Middle frontal gyrus (tissue), 1 donor: ENCODE results near the gene TRIO.

Experiments used
- DNase-seq: peaks from one replicate; pipeline ENCODE4 v3.0.0-alpha.2; 2015; ENCODE audit warnings: low spot score; ENCODE audit errors: extremely low spot score

TRIO gene

GRCh38 chr5:14286574-14287421 lies 143.7 kb downstream of the TRIO start:
- no peak for DNase-seq

DNA sequence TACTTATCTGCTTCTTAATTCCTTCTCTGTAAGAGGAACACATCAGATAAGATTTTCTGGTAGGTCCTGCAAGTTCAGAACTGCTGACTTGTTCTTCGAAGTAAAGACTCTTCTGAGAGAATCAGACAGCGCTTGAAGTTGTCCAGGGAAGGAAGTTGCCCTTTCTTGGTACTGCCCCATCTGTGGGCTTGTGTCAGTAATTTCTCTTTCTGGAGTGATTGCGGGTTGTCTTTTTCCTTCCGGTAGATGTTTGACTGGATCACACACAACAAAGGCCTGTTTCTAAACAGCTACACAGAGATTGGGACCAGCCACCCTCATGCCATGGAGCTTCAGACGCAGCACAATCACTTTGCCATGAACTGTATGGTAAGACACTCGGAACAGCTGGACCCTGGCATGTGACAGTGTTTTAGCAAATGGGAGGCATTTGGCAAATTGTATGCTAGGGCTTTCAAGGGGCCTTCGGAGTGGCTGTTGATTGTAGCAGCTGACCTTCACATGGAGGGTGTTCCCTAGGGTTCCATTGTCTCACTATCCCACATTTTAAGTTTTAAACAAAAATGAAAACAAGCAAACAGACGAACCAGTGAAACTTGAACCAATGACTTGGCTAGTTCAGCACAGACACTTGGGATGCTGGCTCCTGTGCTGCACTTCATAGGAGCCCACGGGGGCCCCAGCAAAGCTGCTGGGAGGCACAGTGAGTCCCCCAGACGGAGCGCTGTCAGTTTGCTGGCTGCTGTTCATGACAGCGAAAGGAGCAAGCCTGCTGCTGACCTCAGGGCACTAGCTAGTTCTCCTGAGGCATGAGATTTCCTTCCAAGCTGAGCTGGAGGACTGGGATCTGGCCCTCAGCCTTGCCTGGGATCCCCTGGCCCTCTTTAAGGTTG lies 149.9 kb downstream of the TRIO start:
- no peak for DNase-seq

DNA sequence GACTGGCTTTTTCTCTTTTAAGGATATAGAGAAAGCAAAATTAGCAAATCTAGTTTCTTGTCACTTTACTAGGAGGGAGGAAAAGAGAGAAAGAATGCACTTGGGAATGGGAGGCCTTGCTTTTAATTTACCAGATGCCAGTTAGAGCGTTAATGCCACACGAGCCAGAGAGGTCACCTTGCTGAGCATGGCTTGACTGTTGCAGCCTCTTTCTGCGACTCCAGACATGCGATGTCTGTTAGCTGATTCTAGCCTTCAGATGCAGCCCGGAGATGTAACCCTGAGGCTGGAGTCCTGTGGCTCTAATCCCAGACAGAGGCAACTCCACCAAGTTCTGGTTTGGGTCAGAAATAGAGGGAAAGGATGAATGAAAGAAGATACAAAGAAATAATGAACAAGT lies 152.5 kb downstream of the TRIO start:
- DNase-seq = no peak

DNA sequence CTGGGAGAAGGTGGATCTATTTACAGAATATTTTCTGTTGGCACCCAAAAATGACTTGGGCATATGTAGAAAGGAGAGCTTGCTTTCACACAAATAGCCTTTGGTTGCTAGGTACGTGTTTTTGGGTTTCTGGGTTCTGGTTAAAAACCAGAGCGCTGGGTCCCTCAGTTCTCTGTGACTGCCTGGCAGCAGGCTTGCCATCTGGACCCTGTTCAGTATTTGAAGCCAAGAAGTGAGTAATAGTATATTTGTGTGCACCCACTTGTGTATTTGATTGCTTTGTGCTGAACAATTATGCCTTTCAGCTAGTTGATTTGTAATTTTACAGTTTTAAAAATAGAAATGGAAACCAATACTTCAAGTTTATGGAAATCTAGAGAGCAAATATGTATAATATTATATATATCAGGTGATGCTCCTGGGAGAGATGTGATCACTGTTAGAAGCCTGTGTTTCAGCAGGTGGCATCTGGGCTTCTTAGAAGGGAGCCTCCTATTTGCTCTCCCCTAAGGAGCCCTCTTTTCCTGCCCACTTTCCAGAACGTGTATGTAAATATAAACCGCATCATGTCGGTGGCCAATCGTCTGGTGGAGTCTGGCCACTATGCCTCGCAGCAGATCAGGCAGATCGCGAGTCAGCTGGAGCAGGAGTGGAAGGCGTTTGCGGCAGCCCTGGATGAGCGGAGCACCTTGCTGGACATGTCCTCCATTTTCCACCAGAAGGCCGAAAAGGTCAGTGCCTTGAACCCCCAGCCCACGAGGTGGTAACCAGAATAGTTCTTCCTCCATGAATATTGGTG lies 153.6 kb downstream of the TRIO start:
- DNase-seq = peak; percentile 46

- DNase-seq = no peak
These were observed 154.6 kb downstream of the TRIO start for GRCh38 chr5:14297697-14298096.

- no peak for DNase-seq
These were observed 155.1 kb downstream of the TRIO start for GRCh38 chr5:14298126-14298847.

- no peak for DNase-seq
These were observed 156.5 kb downstream of the TRIO start for GRCh38 chr5:14299666-14300065.

DNA sequence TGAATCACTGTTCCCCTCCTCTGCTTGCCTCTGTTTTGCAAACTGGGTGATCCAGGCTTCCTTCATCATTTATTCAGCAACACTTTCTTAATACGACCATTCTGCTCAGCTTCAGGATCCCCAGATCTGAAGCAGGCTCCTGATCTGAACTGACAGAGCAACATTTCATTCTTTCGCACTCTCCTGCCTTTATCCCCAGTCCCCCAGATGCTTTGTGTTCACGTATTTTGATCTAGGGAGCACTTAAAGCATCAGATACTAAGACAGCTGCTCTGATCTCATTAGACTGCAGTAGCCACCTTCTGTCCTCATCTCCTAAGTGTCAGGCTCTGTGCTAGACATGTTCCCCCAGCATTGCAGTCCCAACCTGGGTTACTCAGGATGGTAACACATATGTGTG lies 158.0 kb downstream of the TRIO start:
- DNase-seq = no peak

DNA sequence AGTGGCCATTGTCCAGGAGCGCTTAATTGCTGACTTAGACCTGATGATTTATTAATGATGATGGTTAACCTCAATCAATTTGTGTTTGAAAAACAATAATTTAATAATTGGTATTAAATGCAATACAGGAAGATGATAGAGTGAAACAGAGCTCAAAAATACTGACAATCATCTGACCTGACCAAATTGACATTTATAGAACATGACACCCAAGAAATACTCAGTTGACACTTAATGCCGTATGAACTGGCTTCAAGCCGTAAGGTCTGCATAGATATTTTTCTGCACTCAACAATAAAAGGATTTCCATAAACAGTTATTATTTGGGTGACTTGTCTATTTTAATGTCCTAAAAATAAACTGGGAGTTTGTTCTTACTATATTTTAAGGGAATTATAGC lies 159.2 kb downstream of the TRIO start:
- no peak for DNase-seq

DNA sequence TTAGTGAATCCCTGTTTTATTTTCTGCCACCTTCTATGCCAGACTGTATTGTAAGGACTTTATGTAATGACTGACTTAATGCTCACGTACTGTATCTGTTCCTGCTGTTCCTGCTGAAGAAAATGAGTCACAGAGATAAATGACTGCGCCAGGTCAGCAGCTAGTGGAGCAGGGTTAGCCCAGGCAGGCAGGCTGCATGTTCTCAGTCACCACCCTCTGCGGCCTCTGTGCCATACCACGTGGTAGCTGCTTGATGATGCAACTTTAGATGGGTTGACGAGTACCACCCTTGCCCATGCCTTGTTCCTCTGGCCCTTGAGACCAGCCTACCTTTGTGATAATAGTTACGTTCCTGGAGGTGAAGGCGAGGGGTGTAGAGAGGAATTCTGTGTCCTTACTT lies 161.9 kb downstream of the TRIO start:
- no peak for DNase-seq

DNA sequence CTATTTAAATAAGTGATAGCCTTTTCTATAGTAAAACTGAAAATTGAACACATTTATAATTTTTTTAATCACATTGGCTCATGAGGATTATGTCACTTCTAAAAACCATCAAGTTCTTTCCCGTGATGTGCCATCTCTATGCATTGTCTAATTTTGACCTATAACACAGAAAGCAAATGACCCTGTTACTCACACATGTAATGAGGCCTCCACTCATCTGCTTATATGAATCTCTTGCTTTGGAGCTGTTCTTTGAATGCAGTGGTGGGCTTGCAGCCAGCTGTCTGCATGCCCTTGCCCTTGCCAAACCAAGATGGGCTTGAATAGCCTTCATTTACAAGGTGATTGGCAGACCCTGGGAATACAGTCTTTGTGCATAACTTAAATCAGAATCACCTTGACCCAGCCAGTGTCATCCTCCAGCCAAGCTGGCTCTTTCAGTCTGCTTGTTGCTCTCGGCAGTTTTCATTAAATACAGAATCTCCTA lies 163.2 kb downstream of the TRIO start:
- no peak for DNase-seq

- DNase-seq = no peak
These were observed 165.4 kb downstream of the TRIO start for GRCh38 chr5:14308384-14309154.

- no peak for DNase-seq
These were observed 166.1 kb downstream of the TRIO start for GRCh38 chr5:14309199-14309598.

DNA sequence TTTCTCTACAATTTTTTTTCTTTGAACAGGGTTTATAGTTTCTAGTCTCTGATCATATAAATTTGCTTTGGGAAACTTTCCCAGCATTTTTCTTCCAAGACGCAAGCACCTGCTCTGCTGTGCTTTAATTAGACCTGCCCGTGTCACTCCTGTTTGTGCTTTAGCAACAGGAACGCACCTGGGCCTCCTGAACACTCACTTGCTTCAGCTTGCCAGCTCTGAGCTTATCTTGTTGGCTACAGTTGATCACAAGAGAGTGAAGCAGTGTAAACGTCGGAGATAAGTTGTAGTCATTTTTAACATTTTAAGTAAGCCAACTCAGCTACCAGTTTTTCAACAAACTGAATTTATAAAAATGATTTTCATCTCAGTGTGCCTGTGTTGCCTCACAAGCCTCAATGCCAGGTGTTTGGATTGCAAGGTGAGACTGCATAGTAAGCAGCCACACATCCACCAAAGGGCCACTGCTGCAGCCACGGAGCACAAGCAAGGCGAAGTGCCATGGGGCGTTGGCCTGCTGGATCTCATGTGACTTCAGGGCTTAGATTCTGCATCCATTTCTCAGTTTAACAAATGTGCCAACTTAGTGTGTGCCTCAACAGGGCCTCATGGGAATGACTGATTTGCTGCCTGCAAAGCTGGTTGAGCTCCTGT lies 166.9 kb downstream of the TRIO start:
- no peak for DNase-seq

- DNase-seq = no peak
These were observed 167.8 kb downstream of the TRIO start for GRCh38 chr5:14310901-14311300.

DNA sequence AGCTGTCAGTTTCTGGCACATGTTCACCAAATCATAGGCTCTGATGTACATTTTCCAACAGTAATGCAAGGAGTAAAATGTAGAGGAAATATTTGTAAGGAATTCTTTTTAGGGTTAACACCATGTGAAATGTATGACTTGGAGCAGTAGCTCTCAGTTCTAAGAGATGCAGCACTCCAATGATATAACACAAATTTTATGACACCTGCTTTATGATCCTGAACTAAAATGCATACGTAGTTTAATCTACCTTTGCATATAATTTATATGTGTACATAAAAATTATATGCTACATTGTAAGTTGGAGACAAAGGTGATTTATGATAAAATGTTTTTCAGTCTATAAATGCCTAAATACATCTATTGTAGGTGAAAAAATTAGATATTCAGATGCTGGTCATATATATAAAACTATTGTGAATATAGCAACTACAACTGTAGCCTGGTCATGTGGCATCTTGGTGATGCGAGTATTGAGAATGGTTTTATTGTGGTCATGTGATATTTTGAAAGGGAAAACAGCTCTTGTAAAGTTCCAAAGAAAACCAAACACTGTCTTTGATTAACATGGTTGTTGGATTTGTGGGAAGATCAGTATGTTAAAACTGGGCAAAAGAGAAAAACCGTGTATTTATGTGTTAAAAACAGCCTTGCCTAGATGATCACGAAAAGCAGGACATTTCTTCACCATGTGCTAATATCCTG lies 171.0 kb downstream of the TRIO start:
- DNase-seq = no peak

DNA sequence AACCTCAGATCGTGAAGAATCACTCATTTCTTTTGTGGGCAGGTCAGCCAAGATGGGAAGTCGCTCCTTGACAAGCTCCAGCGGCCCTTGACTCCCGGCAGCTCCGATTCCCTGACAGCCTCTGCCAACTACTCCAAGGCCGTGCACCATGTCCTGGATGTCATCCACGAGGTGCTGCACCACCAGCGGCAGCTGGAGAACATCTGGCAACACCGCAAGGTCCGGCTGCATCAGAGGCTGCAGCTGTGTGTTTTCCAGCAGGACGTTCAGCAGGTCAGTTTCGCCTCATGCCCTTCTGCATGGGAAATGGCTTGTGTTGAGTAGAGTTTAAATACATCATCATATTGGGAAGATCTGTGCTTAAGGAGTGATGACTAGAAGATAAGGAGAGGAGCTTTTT lies 173.3 kb downstream of the TRIO start:
- no peak for DNase-seq

DNA sequence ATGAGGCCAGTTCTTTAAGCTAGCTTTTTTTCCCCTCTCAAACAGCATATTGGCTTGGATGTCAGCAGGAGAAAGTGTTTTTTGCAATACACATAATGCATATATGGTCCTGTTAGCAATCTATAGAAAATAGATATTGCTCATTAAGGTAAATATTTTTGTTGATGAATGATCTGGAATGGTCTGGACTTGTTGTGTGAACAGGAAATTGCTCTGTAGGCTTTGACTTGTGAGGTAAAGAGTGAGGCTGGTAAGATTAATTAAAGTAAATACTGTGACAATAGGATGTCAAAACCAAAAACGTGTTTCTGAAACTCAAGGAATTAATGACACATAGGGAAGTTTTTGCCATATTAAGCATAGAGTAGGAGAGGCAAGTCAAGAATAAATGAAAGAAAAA lies 176.0 kb downstream of the TRIO start:
- DNase-seq = no peak

DNA sequence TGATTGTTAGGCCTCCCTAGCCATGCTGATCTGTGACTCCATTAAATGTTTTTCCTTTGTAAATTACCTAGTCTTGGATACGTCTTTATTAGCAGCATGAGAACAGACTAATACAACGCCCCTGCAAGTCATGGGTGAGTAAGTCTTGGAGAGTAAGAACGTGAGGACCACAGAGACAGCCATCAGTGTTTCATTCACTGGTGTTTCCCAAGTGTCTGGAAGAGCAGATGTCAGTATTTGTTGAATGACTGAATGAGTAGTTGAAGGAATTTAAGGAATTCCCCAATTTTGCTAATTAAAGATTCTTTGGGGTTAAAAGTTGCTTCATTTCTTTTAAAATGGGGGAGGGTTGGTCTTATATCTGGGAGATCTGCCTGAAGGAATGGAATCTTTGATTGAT lies 178.8 kb downstream of the TRIO start:
- DNase-seq = no peak
